Measurements from ENCODE around the gene DDAH2.

Gene DDAH2

DNA sequence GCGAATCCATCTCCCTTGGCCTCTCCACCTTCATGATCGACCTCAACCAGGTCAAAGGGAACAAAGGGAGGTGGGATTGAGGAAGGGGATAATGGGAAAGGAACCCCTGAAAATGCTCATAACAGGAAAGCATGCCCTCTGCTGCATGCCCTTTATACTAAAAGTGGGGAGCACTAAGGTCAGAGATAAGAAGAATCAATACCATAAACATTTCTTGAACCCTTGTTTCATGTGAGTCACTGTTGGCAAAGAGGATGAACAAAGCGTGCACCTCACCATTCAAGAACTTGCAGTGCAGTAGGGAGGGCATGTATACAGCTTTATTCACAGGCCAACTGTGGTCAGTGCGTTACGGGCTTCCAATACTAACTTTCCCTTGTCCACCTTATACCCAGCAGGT is 31.7 kb upstream of the DDAH2 start:
- no peak for DNase-seq (ENCODE audit: low read depth in 2 of 2)

- DNase-seq (ENCODE audit: low read depth in 2 of 2) = no peak
Measured at GRCh38 chr6:31758281-31758680, 29.2 kb upstream of the DDAH2 start.

DNA sequence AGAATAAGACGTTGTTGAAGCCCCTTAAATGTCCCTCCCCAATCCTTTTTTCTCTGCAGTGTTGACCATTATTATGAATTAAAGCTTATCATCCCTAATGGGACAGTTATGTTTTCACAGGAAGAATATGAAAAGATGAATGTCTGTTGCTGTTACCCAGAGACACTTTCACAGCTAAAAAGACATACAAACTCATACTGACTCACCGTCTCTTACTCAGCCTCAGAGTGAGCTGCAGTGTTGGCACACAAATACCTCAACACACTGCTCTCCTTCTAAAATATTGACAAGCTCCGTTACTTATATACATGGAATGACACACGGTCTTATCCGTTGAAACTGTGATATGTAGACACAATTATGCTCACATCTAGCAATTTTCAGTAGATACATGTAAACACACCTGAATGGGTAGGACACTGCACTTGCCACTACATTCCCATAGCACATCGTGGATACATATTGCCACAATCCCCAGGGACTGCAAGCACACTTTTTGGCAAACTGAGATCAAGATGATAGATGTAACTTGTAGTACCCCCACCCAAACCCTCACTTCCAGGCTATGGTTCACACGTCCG is 23.7 kb upstream of the DDAH2 start:
- no peak for DNase-seq (ENCODE audit: low read depth in 2 of 2)

GRCh38 chr6:31750411-31751022 is 21.4 kb upstream of the DDAH2 start:
- no peak for DNase-seq (ENCODE audit: low read depth in 2 of 2)

- no peak for DNase-seq (ENCODE audit: low read depth in 2 of 2)
Measured at GRCh38 chr6:31749301-31750036, 20.4 kb upstream of the DDAH2 start.

DNA sequence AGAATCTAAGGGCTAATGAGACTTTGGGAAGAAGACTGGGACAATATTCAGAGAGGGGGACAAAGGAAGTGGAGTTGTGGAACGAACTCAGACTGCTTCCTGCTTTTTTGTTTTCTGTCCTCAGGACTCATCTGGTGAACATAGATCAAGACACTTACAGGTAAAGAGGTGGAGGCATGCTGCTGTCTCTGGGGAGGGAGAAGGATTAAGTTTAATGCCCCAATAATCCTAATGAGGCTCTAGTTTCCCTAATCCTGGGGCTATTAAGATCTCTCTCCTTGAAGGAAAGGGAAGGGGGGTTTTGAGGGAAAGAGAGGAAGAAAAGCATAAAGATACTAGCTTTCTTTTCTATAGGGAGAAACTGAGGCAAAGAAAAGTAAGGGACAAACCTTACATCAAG is 15.3 kb upstream of the DDAH2 start:
- DNase-seq (ENCODE audit: low read depth in 2 of 2) = no peak

DNA sequence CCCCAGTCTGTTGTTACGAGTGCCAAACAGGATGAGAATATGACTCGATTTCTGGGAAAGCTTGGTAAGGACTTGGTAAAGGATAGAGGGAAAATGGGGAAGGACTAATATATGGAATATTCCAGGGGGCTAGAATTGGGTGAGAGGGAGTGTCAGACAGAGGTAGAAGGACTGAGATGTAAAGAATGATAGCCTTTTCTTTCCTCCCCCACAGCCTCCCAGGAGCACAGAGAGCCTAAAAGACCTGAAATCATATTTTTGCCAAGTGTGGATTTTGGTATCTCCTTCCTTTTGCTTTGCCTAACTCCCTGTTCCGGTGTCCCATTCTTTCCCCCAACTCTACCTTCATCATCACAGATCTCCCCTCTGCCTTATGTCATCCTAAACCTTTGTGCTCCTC is 13.8 kb upstream of the DDAH2 start:
- DNase-seq (ENCODE audit: low read depth in 2 of 2) = no peak

GRCh38 chr6:31741815-31742214 is 12.7 kb upstream of the DDAH2 start:
- DNase-seq (ENCODE audit: low read depth in 2 of 2) = no peak

- DNase-seq (ENCODE audit: low read depth in 2 of 2) = no peak
Measured at GRCh38 chr6:31740397-31741223, 11.5 kb upstream of the DDAH2 start.

- peak; percentile 88 to 91 for DNase-seq (ENCODE audit: low read depth in 2 of 2)
Measured at GRCh38 chr6:31739639-31740396, 10.7 kb upstream of the DDAH2 start, which contains the start of gene MSH5. TSS of gene MSH5 (plus strand) at chr6:31740005. CDS start at chr6:31740467, 462 bp downstream.

GRCh38 chr6:31737991-31738979 is 9.2 kb upstream of the DDAH2 start:
- peak; percentile 28 to 52 for DNase-seq (ENCODE audit: low read depth in 2 of 2)

DNA sequence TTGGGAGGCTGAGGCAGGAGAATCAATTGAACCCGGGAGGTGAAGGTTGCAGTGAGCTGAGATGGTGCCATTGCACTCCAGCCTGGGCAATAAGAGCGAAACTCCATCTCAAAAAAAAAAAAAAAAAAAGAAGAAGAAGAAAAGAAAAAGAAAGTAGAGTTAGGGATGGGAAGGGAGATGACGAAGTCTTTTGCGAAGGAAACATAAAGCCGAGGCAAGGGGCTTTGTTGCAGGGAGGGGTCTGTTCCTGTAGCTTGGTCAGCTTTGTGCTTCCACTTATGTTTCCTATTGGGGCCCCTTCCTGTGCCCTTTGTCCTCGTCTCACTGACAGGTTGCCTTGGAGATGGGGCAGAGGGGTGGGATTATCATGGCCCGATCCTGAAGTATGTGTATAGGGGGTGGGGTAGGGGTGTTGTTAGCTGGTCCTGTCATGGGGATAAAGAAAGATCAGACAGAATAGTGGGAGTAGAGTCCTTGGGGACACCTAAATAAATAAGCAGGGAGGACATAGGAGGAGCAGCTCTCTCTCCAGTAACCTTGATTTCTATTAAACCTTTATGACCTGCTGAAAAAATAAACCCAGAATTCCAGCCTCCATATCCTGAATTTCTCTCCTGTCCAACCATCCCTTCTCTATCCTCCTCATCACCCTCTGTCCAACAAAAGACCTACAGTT is 8.4 kb upstream of the DDAH2 start:
- DNase-seq (ENCODE audit: low read depth in 2 of 2) = no peak

- DNase-seq (ENCODE audit: low read depth in 2 of 2) = no peak
Measured at GRCh38 chr6:31736768-31737314, 7.7 kb upstream of the DDAH2 start.

- peak; percentile 54 to 60 for DNase-seq (ENCODE audit: low read depth in 2 of 2)
Measured at GRCh38 chr6:31736021-31736767, 7.1 kb upstream of the DDAH2 start, which contains the start of gene CLIC1. TSS of gene CLIC1 (minus strand) at chr6:31736530. CDS start at chr6:31736300, 230 bp downstream.

- DNase-seq (ENCODE audit: low read depth in 2 of 2) = peak; percentile 29 to 43
Measured at GRCh38 chr6:31734821-31735406, 5.8 kb upstream of the DDAH2 start.

GRCh38 chr6:31734247-31734820 is 5.2 kb upstream of the DDAH2 start:
- DNase-seq (ENCODE audit: low read depth in 2 of 2) = no peak

- no peak for DNase-seq (ENCODE audit: low read depth in 2 of 2)
Measured at GRCh38 chr6:31733734-31734133, 4.6 kb upstream of the DDAH2 start.

DNA sequence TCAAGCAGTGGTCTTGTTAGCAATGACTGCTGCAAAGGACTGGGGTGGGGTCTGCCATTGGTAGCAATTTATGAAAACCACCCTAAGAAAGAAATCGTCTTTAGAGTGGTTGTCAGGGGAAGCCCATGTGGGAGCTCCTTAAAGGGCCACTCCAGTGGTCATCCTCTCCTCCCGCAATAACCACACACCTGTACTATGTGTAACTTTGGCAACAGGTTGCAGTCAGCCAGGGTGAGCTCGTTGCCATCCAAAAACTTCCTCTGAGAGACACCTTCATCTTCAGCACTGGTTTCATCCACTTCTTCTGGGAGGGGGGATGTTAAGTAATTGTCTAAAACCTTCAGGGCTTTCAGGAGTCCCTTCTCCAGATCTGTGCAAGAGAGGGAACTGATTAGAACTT is 2.9 kb upstream of the DDAH2 start:
- DNase-seq (ENCODE audit: low read depth in 2 of 2) = no peak
